Breast epithelium (tissue), 3 donors: ENCODE results near the gene ODAM.
"Not testable (repeated sequence)": the region's sequence is repeated elsewhere in the genome, so short reads cannot be mapped to it uniquely, and the experiment has no call there.

Experiments
- CTCF ChIP-seq, 3 donors: fragments of 450-650 bp; IDR thresholded peaks; one replicate each; pipeline ENCODE4 v1.5.1; 2016 to 2017; ENCODE audit warnings: antibody characterized with exemption in 3 of 3, mild to moderate bottlenecking in 3 of 3, moderate library complexity in 3 of 3
- POLR2A ChIP-seq: fragments of 450-650 bp; IDR thresholded peaks from one replicate; pipeline ENCODE4 v1.6.1; 2016; ENCODE audit warnings: antibody characterized with exemption, mild to moderate bottlenecking, moderate library complexity
- POLR2AphosphoS5 ChIP-seq, 3 donors: sonication (generic); formaldehyde crosslinking; IDR thresholded peaks; one replicate each; pipeline ENCODE4 v1.6.1; 2017; ENCODE audit warnings: antibody characterized with exemption in 3 of 3

GRCh38 chr4:70221818-70222217 lies 26.3 kb downstream of the ODAM start:
- TF ChIP-seq CTCF (IDR thresholded peaks at IDR 0.05); POLR2A; POLR2AphosphoS5 (IDR thresholded peaks at IDR 0.05): not testable (repeated sequence)
